Ramos (cell line): ENCODE measurements around the gene GABRA4.

Experiments used
- in situ Hi-C: fragments of 300-500 bp; cut with MboI; formaldehyde crosslinking; loops from one replicate; pipeline ENCODE4 v1.14.3; 2022; ENCODE audit warnings: low sequenced_read_pairs; ENCODE audit not compliant: unreplicated experiment

Gene GABRA4

DNA sequence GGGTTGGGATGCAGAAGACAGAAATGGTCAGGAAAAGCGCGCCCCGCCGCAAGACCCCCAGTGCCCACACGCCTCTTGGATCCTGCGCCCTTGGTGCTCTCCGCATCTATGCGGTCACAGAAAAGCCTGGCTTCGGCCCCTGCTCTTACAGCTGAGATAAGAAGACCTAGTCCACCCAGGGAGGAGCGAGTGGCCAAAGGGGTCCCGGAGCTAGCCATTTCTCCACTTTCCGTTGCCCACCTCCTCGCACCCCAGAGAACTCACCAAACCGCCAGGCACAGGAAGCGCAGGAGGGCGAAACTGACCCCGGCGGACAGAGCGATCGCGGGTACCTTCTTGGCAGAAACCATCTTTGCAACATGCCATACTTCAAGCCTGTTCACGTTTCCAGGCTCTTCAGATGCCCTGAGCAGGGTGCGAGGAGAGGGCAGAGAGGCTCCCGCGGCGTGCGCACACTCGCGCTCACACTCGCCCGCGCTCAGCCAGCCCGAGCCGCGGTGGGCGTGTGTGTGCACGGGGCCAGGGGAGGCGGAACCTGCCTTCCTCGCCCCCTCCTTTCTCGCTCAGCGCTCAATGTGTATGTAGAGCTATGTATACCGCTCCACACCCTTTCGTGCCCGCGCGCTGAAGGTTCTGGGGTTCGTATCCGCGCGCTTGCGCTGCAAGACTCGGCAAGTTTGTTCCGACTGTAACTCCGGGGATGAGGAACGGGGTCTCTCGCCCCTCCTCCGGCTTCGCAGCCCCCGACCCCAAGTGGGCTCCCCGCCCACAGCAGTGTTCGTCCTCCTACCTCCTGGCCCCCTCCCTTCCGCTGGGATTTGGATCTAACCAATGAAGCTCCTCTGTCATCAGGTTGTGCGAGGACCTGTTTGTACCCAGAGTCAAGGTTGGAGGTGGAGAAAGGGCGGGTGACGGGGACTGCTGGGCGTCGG is at the start of gene GABRA4:
Gene GABRA4, minus strand, starts transcription at position 507 of the 932 bp plus-strand sequence. Its CDS starts 157 bp downstream, at position 350.
- in situ Hi-C loops, result no loop called here

DNA sequence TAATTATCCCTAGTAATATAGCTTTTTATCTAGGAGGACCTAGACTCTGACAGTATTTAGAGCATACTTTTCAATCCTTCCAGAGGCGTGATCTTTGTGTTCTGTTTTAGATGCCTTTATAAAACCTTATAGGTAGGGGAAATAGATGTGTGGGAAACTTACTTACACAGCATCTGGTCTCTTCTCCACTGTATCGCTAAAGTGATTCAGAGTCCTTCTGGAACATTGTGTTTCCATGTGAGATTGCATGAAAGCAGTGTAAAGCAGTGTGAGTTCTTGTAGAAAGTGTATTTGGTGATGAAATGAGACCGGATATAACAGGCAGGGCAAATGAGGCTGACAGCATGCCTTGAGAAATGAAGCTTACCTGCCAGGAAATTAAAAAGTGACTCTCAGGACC is 47.4 kb upstream of the GABRA4 start:
- in situ Hi-C loops, result no loop called here

DNA sequence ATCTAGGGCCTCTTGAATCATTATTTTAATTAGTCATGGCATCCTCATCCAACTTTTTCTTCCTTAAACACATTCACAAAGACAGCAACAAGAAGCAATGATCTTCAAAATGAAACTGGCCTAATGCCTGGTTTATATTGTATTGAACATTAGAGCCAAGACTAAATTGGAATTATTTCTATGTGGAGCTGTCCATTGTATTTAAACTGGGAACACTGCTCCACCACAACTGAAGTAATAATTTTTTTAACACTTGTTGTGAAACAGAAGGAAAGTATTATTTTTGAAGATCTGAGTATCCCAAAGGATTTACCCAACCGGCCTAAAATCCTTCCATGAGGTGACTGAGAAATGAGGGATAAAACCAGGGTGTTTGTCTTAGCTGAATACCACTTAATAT is 44.9 kb upstream of the GABRA4 start:
- in situ Hi-C loops, result no loop called here

DNA sequence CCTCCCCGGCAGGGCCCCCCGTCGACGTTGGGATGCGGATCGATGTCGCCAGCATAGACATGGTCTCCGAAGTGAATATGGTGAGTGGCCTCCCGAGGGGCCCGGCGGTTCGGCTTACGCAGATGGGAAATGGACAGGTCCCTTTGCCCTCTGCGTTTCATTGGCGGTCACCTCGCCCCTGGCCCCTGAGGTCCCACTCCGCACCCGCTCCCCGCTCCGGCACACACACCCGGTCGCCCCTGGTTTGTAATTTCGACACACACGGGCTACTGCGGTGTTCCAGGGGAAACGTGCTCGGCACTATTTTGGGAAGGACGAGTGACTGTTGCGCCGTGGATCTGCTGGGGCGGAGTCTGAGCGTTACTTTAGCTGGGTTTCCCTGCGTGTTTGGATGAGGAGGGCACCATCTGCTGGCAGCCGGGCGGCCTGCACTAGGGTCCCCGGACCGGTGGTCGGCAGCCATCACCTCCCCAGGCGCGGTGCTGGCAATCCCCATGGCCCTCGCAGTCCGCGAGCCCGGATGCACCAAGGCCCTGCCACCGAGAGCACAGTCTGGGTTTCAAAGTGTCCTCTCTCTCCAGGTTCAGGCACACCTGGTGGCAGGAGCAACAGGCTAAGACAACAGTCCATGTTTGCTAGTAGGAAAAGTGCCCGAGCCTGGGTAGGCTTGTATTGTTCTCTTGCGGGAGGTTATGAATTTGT is 39.2 kb upstream of the GABRA4 start:
- in situ Hi-C loops, result no loop called here

DNA sequence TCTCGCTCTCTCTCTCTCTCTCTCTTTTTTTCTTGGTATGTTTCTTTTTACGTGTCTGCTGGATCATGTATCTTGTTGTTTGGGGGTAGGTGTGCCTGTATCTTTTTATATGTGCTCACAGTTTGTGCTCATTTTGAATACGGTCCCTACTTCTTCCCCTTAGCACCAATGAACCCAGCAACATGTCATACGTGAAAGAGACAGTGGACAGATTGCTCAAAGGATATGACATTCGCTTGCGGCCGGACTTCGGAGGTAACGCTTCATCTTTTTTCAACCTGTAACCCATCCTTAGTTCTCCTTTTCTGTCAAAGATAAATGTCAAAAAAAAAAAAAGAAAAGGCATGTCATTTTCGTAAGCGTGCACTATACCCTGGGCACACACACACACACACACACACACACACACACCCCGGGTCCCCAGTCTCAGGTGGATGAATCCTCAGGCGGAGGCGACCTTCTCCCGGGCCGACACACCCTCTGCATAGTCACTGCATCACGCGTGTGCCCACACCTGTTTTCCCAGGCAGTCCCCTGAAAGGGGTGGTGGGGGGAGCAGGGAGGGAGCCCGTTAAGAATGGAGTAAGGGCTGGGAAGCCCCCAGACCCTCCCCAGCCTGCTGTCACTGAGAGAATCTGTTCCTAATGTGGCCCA is 38.5 kb upstream of the GABRA4 start:
- in situ Hi-C loops, result no loop called here

DNA sequence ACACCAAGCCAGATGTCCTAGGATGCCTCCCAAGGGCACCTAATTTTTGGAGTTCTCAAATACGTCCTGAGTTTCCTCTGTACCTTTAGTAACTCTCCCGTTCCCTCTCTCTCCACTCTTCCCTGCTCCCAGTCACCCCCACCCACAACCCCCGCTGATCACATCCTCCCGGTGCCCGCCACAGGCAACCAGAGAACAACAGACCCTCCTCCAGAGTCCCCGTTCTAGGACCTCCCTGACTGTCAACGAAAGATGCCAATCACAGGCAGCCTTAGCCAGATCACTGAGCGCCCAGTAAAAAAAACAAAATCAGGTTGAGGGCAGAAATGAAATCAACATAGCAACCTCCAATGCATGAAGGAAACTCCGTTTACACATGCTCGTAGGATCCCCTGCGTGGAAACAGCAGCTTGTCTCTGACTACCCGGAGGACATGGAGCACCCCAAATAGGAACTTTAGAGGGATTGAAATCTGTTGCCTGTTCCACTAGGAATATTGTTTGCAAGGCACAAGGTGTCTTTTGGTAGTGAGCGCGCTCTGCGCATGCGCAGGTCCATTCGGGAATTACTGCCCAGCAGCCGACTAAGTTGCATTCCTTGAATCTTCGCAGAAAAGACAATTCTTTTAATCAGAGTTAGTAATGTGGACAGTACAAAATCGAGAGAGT is 37.8 kb upstream of the GABRA4 start, which contains the start of gene GABRB1:
Gene GABRB1, plus strand, starts transcription at position 557 of the 668 bp plus-strand sequence.
- in situ Hi-C loops, result no loop called here

DNA sequence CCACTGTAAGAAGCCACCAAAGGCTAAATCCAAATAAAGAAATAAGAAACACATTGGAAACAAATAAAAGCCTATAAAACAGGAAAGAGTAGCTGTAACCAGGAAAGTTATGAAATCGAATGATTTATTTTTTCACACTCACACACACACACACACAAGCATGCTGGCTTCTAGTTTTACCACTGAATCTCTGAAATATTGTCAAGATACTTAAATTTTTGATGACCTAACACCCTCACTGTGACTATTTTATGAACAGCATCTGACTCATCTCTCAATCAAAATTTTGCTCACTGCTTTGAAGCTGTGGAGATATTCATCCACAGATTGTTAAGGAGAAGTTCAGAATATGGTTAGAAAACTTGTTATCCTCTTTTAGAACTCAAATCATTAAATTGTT is 24.1 kb upstream of the GABRA4 start:
- in situ Hi-C loops, result no loop called here

DNA sequence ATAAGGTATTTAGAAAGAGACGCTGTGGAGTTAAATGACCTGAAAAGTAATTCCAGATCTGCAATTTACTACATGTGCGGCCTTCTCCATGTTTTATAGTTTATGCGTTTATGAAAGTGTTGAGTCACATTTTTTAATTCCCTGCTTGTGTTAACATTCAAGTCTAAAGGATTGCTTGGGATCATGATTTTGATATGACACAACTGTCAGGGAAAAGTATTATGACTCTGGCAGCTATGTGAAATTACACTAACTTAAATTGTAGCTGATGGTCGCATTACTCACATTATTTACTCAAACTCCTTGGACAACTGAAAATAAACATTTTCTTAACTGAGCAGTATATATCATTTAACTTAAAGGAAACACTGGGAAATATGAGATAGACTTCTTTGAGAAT is 23.7 kb upstream of the GABRA4 start:
- in situ Hi-C loops, result no loop called here

DNA sequence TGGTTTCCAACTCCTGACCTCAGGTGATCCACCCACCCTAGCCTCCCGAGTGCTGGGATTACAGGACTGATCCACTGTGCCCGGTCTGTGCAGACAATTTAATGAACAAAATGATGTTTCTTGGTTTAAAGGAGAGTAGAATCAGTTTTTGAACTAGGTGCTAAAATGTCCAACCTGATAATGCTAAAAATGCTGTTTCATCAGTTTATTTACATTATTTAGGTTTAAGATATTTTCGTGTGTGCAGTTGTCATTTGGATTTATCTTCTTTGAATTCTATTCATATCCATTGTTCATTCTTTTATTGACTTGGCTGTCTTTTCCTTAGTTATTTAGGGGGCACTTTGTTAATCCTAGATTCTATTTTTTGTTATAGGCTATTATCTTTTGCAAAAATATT is 20.0 kb upstream of the GABRA4 start:
- in situ Hi-C loops, result no loop called here

DNA sequence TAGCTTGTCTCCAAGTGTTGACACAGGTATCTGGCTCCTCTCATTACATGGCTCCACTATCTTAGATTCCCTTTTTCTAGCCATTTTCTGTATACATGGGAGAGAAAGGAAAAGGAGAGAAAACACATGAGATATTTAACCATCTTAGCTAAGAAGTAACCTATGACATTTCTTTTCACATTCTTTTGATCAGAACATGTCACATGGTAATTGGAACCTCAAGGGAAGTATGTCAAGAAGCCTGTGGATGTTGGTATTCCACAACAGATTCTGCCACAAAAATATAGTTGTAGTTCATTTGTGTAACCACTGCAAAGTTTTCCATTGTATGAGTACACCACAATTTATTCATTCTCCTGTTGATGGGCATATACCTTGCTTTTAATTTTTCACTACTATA is 19.3 kb upstream of the GABRA4 start:
- in situ Hi-C loops, result no loop called here

DNA sequence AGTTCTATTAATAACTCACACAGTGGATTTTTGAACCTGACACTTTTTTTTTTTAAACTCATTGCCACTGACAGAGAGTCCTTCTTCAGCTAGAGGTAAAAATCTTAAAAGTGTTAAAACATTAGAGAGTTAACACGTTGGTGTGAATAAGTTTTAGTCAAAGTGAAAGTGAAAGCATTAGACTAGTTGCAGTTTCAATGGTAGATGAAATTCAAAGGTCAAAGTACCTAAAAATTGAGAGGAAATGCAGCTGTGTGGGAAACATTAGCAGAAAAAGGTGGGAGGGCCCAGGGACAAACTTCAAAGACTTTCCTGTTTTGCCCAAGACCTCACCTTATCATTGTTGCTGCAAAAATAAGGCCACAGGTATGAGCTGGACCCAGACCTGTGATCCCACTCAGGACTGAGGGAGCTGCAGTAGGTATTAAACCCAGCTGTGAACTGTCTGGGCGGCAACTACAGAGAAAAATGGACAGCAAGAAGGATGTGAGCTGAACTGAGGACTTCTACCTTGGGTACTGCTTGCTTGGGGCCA is 17.6 kb upstream of the GABRA4 start:
- in situ Hi-C loops, result no loop called here

DNA sequence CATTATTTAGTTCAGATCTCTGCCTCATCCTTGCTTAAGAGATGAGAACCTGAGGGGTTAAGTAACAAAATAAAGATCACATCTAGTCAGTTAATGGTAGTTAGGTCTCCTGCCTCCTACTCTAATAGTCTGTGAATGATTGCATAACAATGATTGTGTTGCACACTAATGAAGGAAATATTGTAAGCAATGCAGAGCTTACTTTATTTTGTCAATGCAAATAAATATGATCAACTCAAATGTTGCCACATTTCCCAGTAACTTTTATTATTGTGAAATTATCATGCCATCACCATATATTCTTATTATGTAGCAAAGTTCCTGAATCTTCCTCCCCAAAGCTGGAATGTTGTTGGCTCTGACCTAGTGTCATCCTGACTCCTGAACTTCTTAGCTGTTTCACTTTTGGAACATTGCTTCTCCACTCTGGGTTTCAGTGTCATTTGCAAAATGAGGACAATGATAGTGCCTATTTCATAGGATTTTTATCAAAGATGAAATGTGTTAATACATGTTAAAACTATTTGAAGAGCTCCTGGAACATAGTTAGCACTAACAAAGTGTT is 17.0 kb upstream of the GABRA4 start:
- in situ Hi-C loops, result no loop called here

DNA sequence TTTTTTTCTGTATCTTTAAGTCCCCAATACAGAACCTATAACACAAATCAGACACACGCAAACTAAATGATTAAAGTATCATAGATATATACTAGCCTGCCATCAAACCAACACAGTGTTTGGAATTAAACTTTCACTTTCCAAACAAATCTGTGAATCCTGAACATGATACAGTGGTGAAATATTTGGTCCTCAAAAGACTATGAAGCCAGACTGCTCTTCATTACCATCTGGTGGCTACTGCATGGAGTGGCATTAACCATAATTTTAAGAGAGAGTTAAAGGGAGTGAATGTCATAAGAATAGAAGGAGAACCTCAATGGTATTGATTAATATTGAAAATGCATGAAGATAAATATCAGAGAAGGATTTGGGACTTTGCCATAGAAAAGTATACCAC is 9.2 kb upstream of the GABRA4 start:
- in situ Hi-C loops, result no loop called here

DNA sequence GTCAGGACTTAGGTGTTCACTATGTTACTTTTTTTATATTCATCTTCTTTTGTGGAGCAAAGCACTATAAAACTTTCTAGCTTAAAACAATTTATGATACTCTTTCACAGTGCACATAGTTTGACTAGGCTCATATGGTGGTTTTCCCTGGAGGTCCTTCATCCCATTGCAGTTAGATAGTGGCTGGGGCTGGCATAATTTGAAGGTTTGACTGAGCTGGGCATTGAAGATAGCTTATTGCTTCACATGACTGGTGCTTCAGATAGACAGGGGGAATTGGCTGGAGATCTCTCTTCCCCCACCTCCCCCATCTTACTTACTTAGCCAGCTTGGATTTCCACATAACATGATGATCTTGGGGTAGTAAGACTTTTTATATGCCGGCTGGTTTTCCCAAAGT is 7.0 kb upstream of the GABRA4 start:
- in situ Hi-C loops, result no loop called here

DNA sequence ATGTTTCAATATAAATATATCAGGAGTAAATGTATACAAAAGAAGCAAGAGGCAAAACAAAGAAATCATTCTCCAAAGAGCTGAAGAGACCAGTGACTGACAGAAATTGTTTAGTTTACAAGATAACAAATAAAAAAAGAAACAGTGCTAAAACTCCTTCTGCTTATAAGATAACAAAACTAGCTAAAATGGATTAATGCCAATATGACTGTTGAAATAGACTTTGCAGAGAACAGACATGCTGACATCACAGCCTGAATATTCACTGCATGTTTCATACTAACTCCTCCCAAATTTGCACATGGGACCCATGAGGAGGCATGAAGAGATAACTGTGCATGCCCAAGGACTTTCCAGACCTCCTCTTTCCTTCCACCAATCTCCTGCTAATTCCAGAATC is 6.2 kb upstream of the GABRA4 start:
- in situ Hi-C loops, result no loop called here

DNA sequence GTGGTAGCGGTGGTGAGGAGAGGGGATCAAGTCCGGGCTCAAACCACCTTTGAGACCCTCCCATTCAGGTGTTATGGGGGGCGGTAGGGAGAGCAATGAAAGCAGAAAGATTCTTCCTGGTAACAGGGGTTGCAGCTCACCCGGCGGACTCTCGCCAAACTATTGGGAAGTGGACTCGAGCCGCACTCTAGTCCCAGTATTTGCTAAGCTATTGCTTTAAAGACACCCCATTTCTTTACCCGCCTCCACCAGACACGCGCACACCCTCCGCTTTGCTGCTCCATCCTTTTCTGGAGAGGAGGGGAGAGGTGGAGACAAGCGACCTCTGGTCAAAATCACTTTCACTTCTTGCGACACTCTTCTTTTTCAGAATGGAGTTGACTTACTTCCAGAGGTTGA is 625 bp upstream of the GABRA4 start:
- in situ Hi-C loops, result no loop called here

DNA sequence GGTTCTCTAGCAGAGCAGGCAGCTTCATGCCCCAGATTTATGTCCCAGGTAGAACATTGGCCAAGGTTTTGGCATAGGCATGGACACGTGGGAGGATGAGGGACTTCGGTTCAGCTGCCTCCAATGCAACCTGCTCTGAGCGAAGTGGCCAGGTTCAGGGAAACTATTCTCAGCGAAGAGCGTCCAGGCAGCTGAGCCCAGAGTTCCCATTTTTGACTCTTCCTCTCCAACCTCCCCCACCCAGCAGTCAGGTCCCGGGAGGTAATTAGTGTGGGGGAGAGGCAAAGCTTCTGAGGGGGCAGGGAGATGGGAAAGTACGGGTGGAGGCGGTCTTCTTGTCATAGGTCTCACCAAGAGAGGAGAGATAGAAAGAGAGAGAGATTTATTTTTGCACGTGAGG is 1.0 kb downstream of the GABRA4 start:
- in situ Hi-C loops, result no loop called here

DNA sequence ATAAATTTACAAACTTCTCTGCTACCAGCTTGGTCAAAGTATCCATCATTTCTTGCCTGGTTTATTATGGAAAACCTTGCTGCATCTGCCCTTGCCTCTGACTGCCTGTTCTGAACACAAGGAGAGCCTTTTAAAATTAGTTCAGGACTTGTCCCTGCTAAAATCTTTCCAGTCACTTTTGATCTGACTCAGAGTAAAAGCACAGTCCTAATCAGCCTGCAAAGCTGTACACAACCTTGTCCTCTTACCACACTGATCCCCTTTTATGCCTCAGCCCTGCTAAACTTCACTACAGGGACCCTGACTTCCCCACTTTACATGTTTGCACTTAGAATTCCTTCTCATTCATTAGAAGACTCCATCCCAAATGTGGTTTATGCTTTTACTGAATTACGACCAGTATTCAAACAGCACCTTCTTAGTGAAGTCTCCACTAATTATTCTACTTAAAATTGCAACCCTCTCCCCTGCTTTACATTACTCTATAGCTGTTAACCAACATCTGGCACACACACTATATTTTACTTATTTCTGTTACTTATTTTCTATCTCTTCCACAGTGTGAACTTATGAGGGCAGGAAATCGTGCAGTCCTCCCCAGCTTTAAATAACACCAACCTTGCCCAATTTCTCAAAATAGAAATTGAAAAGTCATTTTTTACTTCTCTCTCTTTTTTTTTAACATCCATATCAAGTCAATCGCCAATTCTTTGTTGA is 6.3 kb downstream of the GABRA4 start:
- in situ Hi-C loops, result no loop called here

DNA sequence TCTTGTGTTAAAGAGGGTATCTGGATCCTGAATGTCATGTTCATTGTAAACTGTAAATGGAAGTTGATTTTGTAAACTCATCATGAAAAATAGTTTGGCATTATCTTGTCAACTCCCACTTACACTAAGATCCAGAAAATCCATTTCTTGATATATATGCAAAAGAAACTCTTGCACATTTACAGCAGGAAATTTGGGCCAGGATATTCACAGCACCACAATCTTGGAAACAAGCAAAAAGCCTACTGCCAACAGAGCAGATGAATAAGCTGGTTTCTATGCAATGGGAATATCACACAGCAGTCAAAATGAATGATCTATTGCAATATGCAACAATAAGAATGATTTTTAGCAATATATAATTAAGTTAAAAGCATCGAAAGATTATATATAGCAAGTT is 8.6 kb downstream of the GABRA4 start:
- in situ Hi-C loops, result no loop called here
